Tibial artery (tissue), 4 donors: ENCODE data around the gene LIPT2.

Experiments used
- DNase-seq, 2 donors: peaks; one replicate each; pipeline ENCODE4 v3.0.0-alpha.2; 2019
- H3K27ac ChIP-seq, 2 donors: fragments of 200-600 bp; sonication (generic) in 1 of 2; 1 replicate in 1 of 2; 2 replicates in 1 of 2; pipeline ENCODE4 v1.5.1; 2018 to 2019; ENCODE audit warnings: mild to moderate bottlenecking in 1 of 2
- H3K27me3 ChIP-seq, 2 donors: fragments of 200-600 bp; sonication (generic) in 1 of 2; one replicate each; pipeline versions ENCODE4 v1.5.1 to v1.6.0; 2016 to 2019
- H3K36me3 ChIP-seq, 3 donors: fragments of 200-600 bp; sonication (generic) in 2 of 3; one replicate each; pipeline ENCODE4 v1.5.1; 2016 to 2019; ENCODE audit warnings: mild to moderate bottlenecking in 2 of 3
- H3K4me1 ChIP-seq, 4 donors: fragments of 200-600 bp; sonication (generic) in 2 of 4; 1 replicate in 3 of 4; 2 replicates in 1 of 4; pipeline ENCODE4 v1.5.1; 2016 to 2019
- H3K4me3 ChIP-seq, 2 donors: fragments of 200-600 bp; sonication (generic) in 1 of 2; 1 replicate in 1 of 2; 2 replicates in 1 of 2; pipeline ENCODE4 v1.5.1; 2018 to 2019; ENCODE audit warnings: mild to moderate bottlenecking in 2 of 2
- H3K9me3 ChIP-seq, 3 donors: fragments of 200-600 bp; sonication (generic) in 1 of 3; one replicate each; pipeline ENCODE4 v1.5.1; 2016 to 2019
- intact Hi-C: fragments of 100-400 bp; cut with DNase I; formaldehyde crosslinking; loops from one replicate; pipeline ENCODE4 v1.15.0; 2023; ENCODE audit warnings: low total_unique reads
- TF ChIP-seq, protein P1 (sequence below), 2 experiments: fragments of 200-600 bp in 1 of 2; fragments of 450-650 bp in 1 of 2; IDR thresholded peaks; one replicate each; pipeline ENCODE4 v1.5.1; 2017 to 2019; ENCODE audit warnings: antibody characterized with exemption in 2 of 2, mild to moderate bottlenecking in 1 of 2, moderate library complexity in 1 of 2

Gene LIPT2

GRCh38 chr11:74534216-74534945 is 40.9 kb upstream of the LIPT2 start:
- H3K27me3 ChIP-seq = no peaks in the 10 kb centered on the region
- TF ChIP-seq, protein P1, sequence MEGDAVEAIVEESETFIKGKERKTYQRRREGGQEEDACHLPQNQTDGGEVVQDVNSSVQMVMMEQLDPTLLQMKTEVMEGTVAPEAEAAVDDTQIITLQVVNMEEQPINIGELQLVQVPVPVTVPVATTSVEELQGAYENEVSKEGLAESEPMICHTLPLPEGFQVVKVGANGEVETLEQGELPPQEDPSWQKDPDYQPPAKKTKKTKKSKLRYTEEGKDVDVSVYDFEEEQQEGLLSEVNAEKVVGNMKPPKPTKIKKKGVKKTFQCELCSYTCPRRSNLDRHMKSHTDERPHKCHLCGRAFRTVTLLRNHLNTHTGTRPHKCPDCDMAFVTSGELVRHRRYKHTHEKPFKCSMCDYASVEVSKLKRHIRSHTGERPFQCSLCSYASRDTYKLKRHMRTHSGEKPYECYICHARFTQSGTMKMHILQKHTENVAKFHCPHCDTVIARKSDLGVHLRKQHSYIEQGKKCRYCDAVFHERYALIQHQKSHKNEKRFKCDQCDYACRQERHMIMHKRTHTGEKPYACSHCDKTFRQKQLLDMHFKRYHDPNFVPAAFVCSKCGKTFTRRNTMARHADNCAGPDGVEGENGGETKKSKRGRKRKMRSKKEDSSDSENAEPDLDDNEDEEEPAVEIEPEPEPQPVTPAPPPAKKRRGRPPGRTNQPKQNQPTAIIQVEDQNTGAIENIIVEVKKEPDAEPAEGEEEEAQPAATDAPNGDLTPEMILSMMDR (IDR thresholded peaks at IDR 0.05) = no peak
- no peak for DNase-seq
- intact Hi-C loops = no loop called here
- no peaks in the 10 kb centered on the region for H3K36me3 ChIP-seq
- H3K9me3 ChIP-seq = peaks cover 0 to 9% (median 0%) of the 10 kb centered on the region in 3 donors
- no peaks in the 10 kb centered on the region for H3K4me1 ChIP-seq
- H3K27ac ChIP-seq = no peak overlapping the region
- no peak overlapping the region for H3K4me3 ChIP-seq

- TF ChIP-seq, protein P1 (IDR thresholded peaks at IDR 0.05) = no peak
- intact Hi-C loops = no loop called here
- Histone ChIP-seq H3K36me3 (no peaks in the 10 kb centered on the region), H3K4me3 (no peak overlapping the region), H3K27ac (no peak overlapping the region), H3K4me1 (no peaks in the 10 kb centered on the region), H3K27me3 (no peaks in the 10 kb centered on the region), H3K9me3 (peaks cover 0 to 9% (median 0%) of the 10 kb centered on the region in 3 donors)
- DNase-seq = no peak
Observed at GRCh38 chr11:74533421-74533820, 39.9 kb upstream of the LIPT2 start.

GRCh38 chr11:74532501-74533246 is 39.1 kb upstream of the LIPT2 start:
- Histone ChIP-seq H3K36me3 (no peaks in the 10 kb centered on the region), H3K4me3 (no peak overlapping the region), H3K27me3 (no peaks in the 10 kb centered on the region), H3K4me1 (no peaks in the 10 kb centered on the region), H3K9me3 (peaks cover 0 to 7% (median 0%) of the 10 kb centered on the region in 3 donors), H3K27ac (no peak overlapping the region)
- TF ChIP-seq, protein P1 (IDR thresholded peaks at IDR 0.05) = no peak
- no peak for DNase-seq
- intact Hi-C loops = no loop called here

DNA sequence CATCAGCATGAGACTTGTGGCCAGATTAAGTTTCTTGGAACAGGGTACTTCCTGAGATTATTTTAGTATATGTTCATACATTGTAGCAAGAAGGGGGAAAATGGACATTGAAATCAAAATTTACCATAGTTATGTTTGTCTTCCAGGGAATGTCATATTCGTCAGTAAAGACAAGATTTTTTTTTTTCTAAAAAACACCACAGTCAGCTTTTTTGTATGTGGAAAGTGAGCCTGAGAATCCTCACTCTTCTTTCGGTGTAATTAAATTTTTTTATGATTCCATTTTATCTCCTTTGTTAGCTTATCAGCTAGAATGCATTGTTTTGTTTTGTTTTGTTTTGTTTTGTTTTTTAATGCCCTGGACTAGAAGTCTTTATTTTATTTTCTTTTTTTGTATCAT is 31.5 kb upstream of the LIPT2 start:
- no peaks in the 10 kb centered on the region for H3K9me3 ChIP-seq
- no peaks in the 10 kb centered on the region for H3K4me1 ChIP-seq
- no peaks in the 10 kb centered on the region for H3K36me3 ChIP-seq
- intact Hi-C loops = no loop called here
- no peak overlapping the region for H3K4me3 ChIP-seq
- no peak overlapping the region for H3K27ac ChIP-seq
- H3K27me3 ChIP-seq = no peaks in the 10 kb centered on the region
- DNase-seq = no peak
- TF ChIP-seq, protein P1 (IDR thresholded peaks at IDR 0.05) = no peak

DNA sequence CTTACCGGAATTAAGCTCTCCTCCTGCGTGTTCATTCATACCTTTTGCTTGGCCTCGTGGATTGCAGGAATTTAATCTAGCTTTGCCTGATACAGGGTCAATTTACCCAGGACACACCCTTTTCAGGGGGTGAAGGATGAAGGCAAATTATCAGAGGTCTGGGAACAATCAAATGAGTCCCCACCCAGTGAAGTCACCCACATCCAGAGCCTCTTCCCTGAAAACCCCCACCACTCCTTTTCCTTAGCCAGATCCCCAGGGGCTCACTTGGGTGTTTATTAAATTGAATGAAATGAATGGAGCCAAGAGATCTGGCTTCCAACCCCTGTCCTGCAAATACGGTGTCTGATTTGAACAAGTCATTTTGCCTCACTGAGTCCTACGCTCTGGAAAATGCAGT is 31.0 kb upstream of the LIPT2 start:
- intact Hi-C loops = no loop called here
- H3K4me3 ChIP-seq = no peak overlapping the region
- no peak overlapping the region for H3K27ac ChIP-seq
- H3K9me3 ChIP-seq = no peaks in the 10 kb centered on the region
- DNase-seq = no peak
- TF ChIP-seq, protein P1 (IDR thresholded peaks at IDR 0.05) = no peak
- no peaks in the 10 kb centered on the region for H3K36me3 ChIP-seq
- H3K4me1 ChIP-seq = no peaks in the 10 kb centered on the region
- no peaks in the 10 kb centered on the region for H3K27me3 ChIP-seq
